GM18502 (cell line): ENCODE data around the gene GPR107.
"Not testable (repeated sequence)": the region's sequence is repeated elsewhere in the genome, so short reads cannot be mapped to it uniquely, and the experiment has no call there.

Experiments
- ATAC-seq: cut with Tn5 transposase; IDR thresholded peaks from one replicate; pipeline ENCODE4 v1.9.1; 2021; ENCODE audit warnings: mild to moderate bottlenecking; ENCODE audit not compliant: unreplicated experiment, poor library complexity

The GPR107 gene

DNA sequence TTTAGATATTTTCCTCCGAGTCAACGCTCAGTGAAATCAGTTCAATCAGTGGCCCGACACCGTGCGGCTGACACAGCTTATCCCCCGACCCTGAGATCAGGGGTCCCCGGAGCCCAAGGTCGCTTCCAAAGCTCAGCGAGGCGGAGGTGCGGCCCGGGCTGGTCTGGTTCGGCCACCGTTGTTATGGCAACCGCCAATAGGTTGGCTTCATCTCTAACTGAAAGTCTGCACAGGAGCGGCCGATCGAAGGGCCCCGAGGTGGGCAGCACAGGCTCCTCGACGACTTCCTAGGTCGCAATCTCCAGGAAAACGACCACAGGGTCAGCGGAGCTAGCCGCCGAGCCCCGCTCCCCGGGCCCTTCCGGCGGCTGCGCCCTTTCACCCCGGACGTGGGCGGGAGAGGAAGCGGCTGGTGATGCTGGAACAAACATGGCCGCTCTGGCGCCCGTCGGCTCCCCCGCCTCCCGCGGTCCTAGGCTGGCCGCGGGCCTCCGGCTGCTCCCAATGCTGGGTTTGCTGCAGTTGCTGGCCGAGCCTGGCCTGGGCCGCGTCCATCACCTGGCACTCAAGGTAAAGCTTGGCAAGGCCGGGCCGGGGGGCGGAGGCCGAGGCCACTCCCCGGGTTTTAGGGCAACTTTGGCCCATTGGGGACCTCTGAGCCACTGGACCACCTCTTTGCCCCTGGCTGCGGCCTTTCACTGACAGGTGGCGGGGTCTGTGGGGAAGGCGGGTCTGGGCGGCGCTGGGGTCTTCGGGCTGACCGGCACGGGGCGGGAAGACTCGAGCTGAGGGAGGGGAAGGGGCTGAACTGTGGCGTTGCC, at the start of gene GPR107:
Gene GPR107, plus strand, starts transcription at position 403 of the 821 bp plus-strand sequence. Its CDS starts 27 bp downstream, at position 430.
- peak; percentile 74 for ATAC-seq

DNA sequence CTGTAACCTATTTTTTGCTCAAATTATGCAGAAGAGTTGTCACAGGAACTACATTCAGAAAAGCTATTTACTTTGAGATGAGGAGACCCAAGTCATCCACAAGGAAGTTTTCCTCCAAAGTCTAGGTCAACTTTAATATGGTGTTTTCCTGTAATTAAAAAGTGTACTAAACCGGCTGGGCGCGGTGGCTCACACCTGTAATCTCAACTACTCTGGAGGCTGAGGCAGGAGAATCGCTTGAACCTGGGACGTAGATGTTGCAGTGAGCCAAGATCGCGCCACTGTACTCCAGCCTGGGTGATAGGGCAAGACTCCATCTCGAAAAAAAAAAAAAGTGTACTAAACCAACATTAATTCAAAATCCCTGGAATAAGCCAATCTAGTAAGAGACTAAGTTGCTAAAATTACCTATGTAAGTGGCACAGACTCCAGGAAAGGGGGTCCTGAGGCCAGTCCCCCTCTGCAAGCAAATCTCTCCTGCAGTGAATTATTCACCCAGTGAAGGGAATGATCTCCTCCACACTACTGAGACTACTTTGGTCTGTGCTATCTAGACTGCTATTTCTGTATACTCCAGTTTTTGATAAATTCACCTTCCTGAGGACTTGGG, 49.7 kb upstream of the GPR107 start:
- no peak for ATAC-seq

DNA sequence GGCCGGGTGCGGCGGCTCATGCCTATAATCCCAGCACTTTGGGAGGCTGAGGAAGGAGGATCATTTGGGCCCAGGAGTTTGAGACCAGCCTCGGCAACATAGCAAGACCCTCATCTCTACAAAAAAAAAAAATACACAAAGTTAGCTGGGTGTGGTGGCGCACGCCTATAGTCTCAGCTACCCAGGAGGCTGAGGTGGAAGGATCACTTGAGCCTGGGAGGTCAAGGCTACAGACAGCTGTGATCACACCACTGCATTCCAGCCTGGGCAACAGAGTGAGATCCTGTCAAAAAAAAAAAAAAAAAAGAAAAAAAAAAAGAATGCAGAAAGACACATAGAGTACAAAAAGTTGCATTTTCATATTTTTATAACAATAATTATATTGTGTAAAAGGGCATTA, 46.8 kb upstream of the GPR107 start:
- not testable (repeated sequence) for ATAC-seq

DNA sequence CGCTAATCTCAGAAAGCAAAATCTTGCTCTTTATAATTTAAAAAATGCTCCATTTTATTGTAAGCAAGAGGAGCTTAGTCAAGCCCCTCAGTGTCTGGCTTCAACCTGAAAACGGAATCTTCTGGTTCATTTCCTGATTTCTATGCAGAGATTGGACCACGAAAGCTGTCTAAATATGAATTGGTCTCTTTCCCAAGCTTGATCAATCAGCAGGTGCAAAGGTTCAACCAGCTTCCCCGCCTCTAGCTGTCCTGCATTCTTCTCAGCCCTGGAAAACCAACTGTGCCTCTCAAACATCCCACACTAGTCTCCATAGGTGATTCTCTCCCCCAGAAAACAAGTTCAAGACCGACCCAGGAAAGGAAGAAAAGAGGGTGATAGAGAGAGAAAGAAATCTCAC, 45.2 kb upstream of the GPR107 start:
- no peak for ATAC-seq

DNA sequence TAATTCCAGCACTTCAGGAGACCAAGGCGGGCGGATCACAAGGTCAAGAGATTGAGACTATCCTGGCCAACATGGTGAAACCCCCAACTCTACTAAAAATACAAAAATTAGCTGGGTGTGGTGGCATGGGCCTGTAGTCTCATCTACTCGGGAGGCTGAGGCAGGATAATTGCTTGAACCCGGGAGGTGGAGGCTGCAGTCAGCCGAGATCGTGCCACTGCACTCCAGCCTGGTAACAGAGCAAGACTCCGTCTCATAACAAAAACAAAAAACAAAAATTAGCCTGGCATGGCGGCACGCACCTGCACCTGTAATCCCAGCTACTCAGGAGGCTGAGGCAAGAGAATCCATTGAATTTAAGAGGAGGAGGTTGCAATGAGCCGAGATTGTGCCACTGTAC, 44.2 kb upstream of the GPR107 start:
- ATAC-seq, result not testable (repeated sequence)

DNA sequence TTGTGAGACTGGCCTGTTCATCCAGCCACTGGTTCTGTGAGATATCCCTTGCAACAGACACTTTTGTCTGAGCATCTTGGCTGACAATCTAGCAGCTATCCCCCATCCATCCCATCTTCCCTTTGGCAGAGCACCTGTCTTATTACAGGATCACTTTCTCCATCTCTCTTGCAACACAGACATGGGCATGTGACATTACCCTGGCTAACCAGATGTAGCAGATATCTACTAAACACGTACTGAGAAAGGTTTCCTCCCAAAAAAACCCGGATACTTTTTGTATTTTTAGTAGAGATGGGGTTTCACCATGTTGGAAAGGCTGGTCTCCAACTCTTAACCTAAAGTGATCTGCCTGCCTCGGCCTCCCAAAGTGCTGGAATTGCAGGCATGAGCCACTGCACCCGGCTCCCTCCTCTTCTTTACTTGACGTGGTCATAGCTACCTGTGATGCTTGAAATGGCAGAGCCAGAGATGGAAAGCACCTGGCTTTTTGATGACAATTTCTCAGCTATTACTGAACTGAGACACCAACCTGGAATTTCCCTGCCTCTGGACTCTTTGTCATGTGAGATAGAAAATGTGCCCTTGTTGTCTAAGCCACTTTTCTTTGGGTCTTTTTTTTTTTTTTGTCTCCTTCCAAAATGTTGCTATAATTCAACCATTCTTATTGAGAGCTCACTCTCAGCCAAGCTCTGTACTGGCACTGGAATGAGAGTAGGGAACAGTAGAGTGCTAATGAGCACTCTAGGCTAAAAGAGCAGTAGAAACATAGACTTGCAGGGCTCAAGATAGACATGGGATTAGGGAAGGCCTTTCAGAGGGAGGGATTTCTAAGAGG, 43.3 kb upstream of the GPR107 start:
- peak; percentile 41 for ATAC-seq

DNA sequence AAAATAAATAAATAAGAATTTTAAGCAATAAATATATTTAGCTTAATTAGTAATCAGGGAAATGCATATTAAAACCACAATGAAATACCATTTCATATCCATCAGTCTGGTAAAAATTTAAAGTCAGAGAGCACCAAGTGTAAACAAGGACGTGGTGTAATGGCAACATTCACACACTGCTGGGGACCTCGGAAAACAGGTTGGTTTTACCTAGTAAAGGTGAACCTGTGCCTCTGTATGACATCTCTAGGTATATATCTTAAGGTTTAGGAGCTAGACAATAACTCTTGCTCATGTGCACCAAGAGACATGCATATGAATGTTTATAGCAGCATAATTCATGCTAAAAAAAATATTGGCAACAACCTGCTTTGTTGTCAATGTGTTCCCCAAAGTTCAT, 40.4 kb upstream of the GPR107 start:
- ATAC-seq, result no peak

DNA sequence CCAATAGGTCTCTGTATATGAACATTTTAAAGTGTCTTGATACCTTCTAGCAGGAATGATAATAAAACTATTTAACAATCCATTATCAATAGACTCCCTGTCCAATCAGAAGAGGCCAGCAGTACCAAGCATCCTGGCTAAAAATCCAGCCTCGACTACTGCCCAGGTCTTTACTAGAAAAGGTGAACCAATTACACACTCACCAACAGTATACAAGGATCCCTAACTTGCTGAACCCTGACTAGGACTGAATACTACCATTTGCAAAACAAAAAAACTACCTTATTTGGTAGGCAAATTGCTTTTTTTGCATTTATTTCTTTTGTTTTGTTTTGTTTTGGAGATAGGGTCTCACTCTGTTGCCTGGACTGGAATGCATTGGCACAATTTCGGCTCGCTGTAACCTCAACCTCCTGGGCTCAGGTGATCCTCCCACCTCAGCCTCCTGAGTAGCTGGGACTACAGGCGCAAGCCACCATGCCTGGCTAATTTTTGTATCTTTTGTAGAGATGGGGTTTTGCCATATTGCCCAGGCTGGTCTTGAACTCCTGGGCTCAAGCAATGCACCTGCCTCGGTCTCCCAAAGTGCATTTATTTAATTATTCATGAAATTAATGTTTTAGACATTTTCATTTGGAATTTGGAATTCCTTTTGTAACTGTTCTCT, 38.2 kb upstream of the GPR107 start:
- ATAC-seq, result no peak

DNA sequence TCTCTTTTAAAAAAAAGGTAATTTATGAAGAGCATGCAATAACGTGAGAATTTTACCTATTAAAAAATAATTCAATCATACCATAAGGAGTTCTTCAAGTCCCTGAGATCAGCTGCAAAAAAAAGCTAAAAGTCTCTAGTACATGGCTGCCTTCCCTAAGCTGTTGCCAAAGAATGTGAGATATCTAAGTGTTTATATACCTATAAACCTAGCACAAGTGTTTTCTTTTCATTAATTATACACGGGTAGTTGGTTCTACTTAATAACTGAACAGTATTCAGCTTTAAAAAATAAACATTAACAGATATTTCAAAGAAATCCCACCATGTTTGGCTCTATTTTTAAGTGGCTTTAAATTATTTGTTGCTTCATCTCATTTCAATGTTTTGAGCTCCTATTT, 36.6 kb upstream of the GPR107 start:
- no peak for ATAC-seq

DNA sequence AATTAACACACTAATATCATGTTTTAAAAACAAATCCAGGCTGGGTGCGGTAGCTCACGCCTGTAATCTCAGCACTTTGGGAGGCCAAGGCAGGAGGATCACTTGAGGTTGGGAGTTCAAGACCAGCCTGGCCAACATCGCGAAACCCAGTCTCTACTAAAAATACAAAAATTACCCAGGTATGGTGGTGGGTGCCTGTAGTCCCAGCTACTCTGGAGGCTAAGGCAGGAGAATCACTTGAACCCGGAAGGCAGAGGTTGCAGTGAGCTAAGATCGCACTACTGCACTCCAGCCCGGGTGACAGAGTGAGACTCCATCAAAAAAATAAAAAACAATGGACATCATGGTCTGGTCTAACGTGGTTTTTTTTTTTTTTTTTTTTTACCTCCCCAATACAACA, 36.2 kb upstream of the GPR107 start:
- not testable (repeated sequence) for ATAC-seq

DNA sequence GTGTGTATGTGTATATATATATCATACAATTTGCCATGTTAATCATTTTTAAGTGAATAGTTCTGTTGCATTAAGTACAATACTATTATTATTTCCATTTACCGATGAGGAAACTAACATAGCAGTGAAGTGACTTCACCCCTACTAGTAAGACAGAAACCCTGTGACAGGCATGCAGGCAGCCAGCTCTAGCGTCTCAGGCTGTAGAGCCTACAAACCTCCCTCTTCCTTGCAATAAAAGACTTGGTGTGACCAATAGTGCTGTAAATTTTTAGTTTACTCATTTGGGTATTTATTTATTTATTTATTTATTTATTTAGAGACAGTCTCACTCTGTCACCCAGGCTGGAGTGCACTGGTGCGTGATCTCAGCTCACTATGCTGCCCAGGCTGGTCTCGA, 35.4 kb upstream of the GPR107 start:
- ATAC-seq, result no peak

DNA sequence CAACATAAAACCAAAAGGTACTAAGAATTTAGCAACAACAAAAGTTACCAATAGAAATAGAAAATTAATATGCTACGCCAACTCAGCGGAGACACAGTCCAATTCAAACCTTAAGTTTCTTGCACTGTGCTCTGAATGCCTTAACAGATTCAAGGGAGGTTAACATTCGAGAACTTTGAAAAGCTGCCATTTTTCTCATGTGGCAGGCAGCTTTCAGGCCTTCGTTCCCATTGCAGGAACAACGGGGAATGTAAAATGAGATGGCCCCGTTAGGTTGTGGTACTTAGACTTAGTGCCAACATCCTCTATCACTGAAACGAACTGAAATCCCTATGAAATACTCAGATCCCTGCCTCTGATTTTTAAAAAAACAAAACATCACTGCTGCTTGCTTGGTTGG, 33.1 kb upstream of the GPR107 start:
- ATAC-seq, result no peak

DNA sequence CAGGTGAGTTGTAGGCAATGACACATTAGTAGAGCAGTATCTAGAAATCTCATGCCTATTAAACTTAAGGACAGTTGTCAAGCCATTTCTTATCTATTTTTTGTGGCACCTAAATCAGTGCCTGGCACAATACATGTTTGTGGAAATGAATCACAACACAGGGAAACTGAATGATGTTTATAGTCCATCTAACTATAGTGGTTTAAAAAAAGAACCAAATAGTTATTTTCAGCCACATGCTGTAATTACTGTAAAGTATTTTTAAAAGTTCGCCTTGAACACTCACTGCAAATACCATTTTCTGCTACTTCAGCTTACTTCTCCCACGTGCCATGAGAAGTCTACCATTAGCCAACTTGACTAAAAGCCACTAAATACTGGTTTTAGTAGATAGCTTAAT, 32.6 kb upstream of the GPR107 start:
- ATAC-seq, result no peak

DNA sequence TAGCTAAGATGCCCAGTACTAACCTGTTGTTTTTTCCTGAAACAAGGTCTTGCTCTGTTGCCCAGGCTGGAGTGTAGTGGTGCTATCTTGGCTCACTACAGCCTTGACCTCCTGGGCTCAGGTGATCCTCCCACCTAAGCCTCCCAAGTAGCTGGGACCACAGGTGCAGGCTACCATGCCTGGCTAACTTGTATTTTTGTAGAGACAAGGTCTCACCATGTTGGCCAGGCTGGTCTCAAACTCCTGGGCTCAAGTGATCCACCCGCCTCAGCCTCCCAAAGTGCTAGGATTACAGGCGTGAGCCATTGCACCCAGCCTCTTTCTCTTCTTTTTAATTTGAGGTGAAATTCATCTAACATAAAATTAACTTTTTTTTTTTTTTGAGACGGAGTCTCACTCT, 31.9 kb upstream of the GPR107 start:
- ATAC-seq, result not testable (repeated sequence)

DNA sequence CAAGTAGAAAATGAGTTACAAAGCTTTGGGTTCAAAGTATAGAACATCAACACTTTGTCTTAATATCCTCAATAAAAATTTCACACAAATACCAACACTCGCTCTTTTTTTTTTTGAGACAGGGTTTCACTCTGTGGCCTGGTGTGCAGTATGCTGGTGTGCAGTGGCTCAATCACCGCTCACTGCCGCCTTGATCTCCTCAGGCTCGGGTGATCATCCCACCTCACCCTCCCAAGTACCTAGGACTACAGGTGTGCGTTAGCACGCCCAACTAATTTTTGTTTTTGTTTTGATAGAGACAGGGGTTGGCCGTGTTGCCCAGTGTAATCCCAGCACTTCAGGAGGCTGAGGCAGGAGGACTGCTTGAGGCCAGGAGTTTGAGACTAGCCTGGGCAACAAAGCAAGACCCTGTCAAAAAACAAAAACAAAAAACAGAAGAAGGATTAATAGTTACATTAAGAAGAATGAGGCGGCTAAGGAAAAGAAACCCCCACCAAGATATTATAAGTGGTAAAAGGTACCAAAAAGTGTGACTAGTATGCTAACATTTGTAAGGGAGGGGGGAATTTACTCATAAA, 31.1 kb upstream of the GPR107 start:
- no peak for ATAC-seq

DNA sequence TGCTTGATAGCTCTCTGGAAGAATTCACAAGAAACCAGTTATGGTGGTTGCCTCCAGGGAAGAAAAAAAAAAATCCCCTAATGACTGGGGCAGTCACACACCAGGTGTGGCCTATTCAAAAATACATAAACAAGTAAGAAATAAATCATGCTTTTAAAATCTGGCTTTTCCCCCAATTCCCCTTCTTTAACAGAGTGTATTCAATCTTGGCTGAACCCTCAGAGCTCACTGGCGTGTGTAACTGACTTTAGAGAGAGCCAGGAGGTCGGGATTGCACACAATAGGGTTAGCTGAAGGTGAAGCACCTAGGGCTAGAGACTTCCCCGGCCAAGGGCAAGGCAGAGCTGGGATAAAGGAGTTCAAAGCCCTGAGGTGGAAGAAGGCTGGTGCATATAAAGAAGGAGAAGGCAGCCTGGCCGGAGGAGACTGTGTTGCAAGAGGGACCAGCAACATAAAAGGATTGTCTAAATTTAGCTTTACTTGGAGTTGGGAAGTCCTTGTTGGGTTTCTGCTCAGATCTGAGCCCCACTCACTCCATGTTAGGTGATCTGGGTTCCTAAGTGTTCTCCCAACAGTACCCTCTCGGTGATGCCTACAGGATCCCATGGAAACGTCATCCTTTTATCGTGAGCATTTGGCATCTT, 30.4 kb upstream of the GPR107 start:
- ATAC-seq, result peak; percentile 43

DNA sequence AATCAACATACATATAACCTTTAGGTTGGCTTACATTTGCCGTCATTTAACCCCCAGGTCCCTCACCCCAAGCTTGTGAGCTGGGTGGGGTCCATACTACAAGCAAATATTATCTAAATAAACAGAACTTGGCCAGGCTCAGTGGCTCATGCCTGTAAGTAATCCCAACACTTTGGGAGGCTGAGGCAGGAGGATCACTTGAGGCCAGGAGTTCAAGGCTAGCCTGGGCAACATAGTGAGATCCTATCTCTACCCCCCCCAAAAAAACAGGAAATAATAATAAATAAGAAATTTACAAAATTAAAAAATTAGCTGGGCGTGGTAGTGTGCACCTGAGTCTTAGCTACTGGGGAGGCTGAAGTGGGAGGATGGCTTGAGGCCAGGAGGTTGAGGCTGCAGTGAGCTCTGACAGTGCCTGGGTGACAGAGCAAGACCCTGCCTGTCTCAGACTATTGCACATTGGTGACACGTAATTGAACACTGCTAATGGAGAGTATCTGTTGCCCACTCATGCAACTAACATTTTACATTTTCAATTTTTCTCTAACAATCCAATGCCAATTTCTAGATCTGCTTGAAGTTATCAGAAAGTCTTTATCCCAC, 29.6 kb upstream of the GPR107 start:
- no peak for ATAC-seq

DNA sequence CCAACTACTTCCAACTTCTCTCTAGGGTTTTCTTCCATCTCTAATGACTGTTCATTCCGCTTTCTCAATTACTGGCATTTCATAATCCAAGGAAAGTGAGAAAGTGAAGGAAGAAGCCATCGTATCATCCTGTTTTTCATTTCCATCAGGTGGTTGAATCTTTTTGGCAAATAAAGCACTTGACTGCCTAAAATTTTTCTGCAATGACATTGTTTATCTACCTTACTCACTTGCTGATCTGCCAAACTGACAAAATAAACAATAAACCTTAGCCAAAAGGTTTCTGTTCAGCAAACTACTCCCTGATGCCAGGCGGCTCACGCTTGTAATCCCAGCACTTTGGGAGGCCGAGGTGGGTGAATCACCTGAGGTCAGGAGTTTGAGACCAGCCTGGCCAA, 29.1 kb upstream of the GPR107 start:
- ATAC-seq, result no peak

DNA sequence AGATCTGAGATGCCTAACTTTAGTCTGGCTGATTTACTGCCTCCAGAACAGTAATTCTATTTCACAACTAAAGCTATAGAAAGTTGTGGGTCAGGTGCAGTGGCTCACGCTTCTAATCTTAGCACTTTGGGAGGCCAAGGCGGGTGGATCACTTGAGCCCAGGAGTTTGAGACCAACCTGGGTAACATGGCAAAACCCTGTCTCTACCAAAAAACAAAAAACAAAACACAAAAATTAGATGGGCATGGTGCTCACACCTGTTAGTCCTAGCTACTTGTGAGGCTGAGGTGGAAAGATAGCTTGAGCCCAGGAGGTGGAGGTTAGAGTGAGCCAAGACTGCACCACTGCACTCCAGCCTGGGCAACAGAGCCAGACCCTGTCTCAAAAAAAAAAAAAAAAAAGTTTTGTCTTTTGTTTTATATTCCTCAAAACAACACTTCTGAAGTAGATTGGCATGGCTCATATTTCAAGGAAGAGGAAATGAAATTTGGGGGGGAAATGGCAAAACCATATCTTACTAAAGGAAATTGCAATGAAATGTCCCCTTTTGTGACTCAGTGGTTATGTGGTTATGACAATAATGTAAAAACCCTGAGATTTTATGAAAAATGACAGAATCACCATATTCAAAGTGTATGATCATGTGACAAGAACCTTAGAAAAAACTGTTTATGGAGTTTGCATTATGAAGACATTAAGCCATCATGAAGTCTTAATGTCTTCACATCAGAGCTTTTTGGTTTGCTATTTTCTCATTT, 26.9 kb upstream of the GPR107 start:
- ATAC-seq, result no peak
